Fibroblast of lung (primary cell): ENCODE data around the gene PYCARD. TPM values are rescaled to one million over a fixed set of nuclear protein-coding genes. Genes with fewer than 3 reads are reported as not detected.
"Not testable (repeated sequence)": the region's sequence is repeated elsewhere in the genome, so short reads cannot be mapped to it uniquely, and the experiment has no call there.

Experiments used
- DNase-seq, 2 donors: peaks; one replicate each; pipeline versions ENCODE4 v3.0.0 to v3.0.0-alpha.2; 2010; ENCODE audit warnings: low read depth in 2 of 2
- H2AFZ ChIP-seq: 2 replicates; pipeline ENCODE4 v1.5.1; 2012; ENCODE audit warnings: low read length, control low read depth, inconsistent platforms
- H3K27ac ChIP-seq: 2 replicates; pipeline ENCODE4 v1.5.1; 2011; ENCODE audit warnings: low read length, control low read depth; ENCODE audit not compliant: insufficient read depth
- H3K27me3 ChIP-seq: 2 replicates; pipeline ENCODE4 v1.5.1; 2011; ENCODE audit warnings: mild to moderate bottlenecking, low read length; ENCODE audit not compliant: control insufficient read depth, insufficient read depth
- H3K36me3 ChIP-seq: 2 replicates; pipeline ENCODE4 v1.5.1; 2011; ENCODE audit warnings: low read length; ENCODE audit not compliant: control insufficient read depth, insufficient read depth
- H3K4me1 ChIP-seq: 2 replicates; pipeline ENCODE4 v1.5.1; 2011; ENCODE audit warnings: low read length; ENCODE audit not compliant: control insufficient read depth, insufficient read depth; ENCODE audit errors: extremely low read depth
- H3K4me2 ChIP-seq: 2 replicates; pipeline ENCODE4 v1.5.1; 2011; ENCODE audit warnings: low read length, control low read depth; ENCODE audit not compliant: insufficient read depth; ENCODE audit errors: extremely low read depth
- H3K4me3 ChIP-seq, 4 experiments: fragments of 200-600 bp in 1 of 4; sonication (generic) in 1 of 4; replicated peaks in 1 of 4; 2 replicates each; pipeline ENCODE4 v1.5.1; 2011 to 2016; ENCODE audit warnings: low read length in 4 of 4, low read depth in 3 of 4, mild to moderate bottlenecking in 3 of 4, control low read depth in 2 of 4, inconsistent platforms in 1 of 4, mixed read lengths in 1 of 4; ENCODE audit not compliant: insufficient read depth in 1 of 4; ENCODE audit errors: control extremely low read depth in 1 of 4
- H3K79me2 ChIP-seq: 2 replicates; pipeline ENCODE4 v1.5.1; 2012; ENCODE audit warnings: mild to moderate bottlenecking, low read length, inconsistent platforms; ENCODE audit not compliant: control insufficient read depth, insufficient read depth
- H3K9ac ChIP-seq: 2 replicates; pipeline ENCODE4 v1.5.1; 2011; ENCODE audit warnings: mild to moderate bottlenecking, low read length, control low read depth; ENCODE audit not compliant: insufficient read depth
- H3K9me3 ChIP-seq: 2 replicates; pipeline ENCODE4 v1.5.1; 2012; ENCODE audit warnings: low read depth, low read length; ENCODE audit not compliant: control insufficient read depth, insufficient read depth
- H4K20me1 ChIP-seq: 2 replicates; pipeline ENCODE4 v1.5.1; 2011; ENCODE audit warnings: low read length; ENCODE audit not compliant: control insufficient read depth, insufficient read depth; ENCODE audit errors: extremely low read depth
- EZH2 ChIP-seq: IDR thresholded peaks from 2 replicates; pipeline ENCODE4 v1.5.1; 2012; ENCODE audit warnings: low read length, control low read depth, mild to moderate bottlenecking; ENCODE audit errors: missing control alignments
- polyA plus RNA-seq, 2 donors: library from polyadenylated mRNA; depleted of rRNA in 1 of 2; stranded (reverse) in 1 of 2; unstranded in 1 of 2; fragments of >200 nt; gene quantifications; 2 replicates each; pipeline ENCODE4 v1.2.1, GENCODE V29; 2011 to 2012; ENCODE audit warnings: missing spikeins in 1 of 2
- total RNA-seq: library from RNA; depleted of rRNA; stranded (reverse); fragments of >200 nt; gene quantifications from 2 replicates; pipeline ENCODE4 v1.2.1, GENCODE V29; 2014
- TF ChIP-seq, protein P1 (sequence below), 2 donors: IDR thresholded peaks in 1 of 2; conservative IDR thresholded peaks in 1 of 2; 1 replicate in 1 of 2; 2 replicates in 1 of 2; pipeline ENCODE4 v1.5.1; 2011 to 2012; ENCODE audit warnings: low read length in 2 of 2, control low read depth in 1 of 2, inconsistent platforms in 1 of 2, low read depth in 1 of 2, mild to moderate bottlenecking in 1 of 2

The PYCARD gene
- total and polyA plus RNA-seq, 2 donors (not counting 1 experiment from before 2014, with no cell fraction given) = 18.4 to 103 TPM

DNA sequence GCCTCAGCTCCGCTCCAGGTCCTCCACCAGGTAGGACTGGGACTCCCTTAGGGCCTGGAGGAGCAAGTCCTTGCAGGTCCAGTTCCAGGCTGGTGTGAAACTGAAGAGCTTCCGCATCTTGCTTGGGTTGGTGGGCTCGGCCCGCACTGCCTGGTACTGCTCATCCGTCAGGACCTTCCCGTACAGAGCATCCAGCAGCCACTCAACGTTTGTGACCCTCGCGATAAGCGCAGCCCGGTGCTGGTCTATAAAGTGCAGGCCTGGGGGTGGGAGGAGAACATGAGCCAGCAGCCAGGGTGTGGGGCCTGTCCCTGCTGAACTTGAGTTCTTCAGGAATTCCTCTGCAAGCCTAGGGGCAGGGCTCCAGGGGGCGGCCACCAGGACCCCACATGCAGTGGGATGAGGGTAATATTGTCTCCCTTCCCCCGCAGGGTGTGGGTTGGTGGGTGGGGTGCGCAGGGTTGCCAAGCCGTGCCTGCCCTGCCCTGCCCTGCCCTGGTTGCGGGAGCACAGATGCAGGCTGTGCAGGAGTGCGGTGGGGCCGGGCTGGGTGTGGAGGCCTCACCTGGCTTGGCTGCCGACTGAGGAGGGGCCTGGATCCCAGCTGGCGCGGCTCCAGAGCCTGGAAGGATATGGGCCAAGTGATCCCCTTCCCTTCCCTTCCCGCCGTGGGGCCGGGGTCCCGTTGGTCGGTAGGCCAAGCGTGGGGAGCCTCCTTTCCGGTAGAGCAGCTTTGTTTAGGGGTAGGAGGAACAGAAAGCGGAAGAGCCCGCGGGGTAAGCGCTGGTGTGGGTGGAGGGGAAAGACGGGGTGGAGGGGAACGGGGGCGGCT, 762 bp downstream of the PYCARD start:
- Histone ChIP-seq H3K27ac (no peak overlapping the region), H2AFZ (no peak overlapping the region)
- peak; percentile 21 to 22 for DNase-seq

GRCh38 chr16:31200821-31201568, 1.6 kb downstream of the PYCARD start:
- H3K36me3 ChIP-seq = peaks cover 5% of the 10 kb centered on the region
- TF ChIP-seq, protein P1, sequence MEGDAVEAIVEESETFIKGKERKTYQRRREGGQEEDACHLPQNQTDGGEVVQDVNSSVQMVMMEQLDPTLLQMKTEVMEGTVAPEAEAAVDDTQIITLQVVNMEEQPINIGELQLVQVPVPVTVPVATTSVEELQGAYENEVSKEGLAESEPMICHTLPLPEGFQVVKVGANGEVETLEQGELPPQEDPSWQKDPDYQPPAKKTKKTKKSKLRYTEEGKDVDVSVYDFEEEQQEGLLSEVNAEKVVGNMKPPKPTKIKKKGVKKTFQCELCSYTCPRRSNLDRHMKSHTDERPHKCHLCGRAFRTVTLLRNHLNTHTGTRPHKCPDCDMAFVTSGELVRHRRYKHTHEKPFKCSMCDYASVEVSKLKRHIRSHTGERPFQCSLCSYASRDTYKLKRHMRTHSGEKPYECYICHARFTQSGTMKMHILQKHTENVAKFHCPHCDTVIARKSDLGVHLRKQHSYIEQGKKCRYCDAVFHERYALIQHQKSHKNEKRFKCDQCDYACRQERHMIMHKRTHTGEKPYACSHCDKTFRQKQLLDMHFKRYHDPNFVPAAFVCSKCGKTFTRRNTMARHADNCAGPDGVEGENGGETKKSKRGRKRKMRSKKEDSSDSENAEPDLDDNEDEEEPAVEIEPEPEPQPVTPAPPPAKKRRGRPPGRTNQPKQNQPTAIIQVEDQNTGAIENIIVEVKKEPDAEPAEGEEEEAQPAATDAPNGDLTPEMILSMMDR (conservative IDR thresholded peaks at IDR 0.05 in 1 of 2, IDR thresholded peaks at IDR 0.05 in 1 of 2; ENCODE audit: low read depth in 1 of 2, low read length in 2 of 2) = no peak
- H3K9ac ChIP-seq = no peak overlapping the region
- no peaks in the 10 kb centered on the region for H3K9me3 ChIP-seq
- no peak overlapping the region for H3K4me2 ChIP-seq
- H3K27ac ChIP-seq = no peak overlapping the region
- H3K79me2 ChIP-seq = no peaks in the 10 kb centered on the region
- DNase-seq = peak in 1 of 2 donors; percentile 39
- H3K27me3 ChIP-seq = no peaks in the 10 kb centered on the region
- H3K4me1 ChIP-seq = no peaks in the 10 kb centered on the region
- no peak overlapping the region for H2AFZ ChIP-seq
- no peaks in the 10 kb centered on the region for H4K20me1 ChIP-seq
- H3K4me3 ChIP-seq = peak overlapping the region in 2 of 4 experiments; percentile 65 to 71

More for the DNA sequence above, 762 bp downstream of the PYCARD start:
- TF ChIP-seq, protein P1 (conservative IDR thresholded peaks at IDR 0.05 in 1 of 2, IDR thresholded peaks at IDR 0.05 in 1 of 2; ENCODE audit: low read depth in 1 of 2, low read length in 2 of 2) = no peak
- no peak for TF ChIP-seq EZH2
- no peaks in the 10 kb centered on the region for H4K20me1 ChIP-seq
- H3K9me3 ChIP-seq = no peaks in the 10 kb centered on the region
- H3K27me3 ChIP-seq = no peaks in the 10 kb centered on the region
- H3K4me2 ChIP-seq = peak overlapping the region; percentile 82
- peak overlapping the region; percentile 43 for H3K9ac ChIP-seq
- H3K36me3 ChIP-seq = peaks cover 2% of the 10 kb centered on the region
- no peaks in the 10 kb centered on the region for H3K4me1 ChIP-seq
- no peaks in the 10 kb centered on the region for H3K79me2 ChIP-seq
- H3K4me3 ChIP-seq = peak overlapping the region; percentile 63 to 71 (median 66)

DNA sequence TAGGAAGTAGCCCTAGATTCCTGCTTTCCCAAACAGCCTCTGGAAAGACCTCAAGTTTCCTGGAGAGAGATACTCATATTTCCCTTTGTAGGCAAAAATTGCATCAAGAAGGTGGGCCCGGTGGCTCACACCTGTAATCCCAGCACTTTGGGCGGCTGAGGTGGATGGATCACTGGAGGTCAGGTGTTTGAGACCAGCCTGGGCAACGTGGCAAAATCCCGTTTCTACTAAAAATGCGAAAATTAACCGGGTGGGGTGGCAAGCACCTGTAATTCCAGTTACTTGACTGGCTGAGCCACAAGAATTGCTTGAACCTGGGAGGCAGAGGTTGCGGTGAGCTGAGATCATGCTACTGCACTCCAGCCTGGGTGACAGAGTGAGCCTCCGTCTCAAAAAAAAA, 2.4 kb downstream of the PYCARD start:
- not testable (repeated sequence) for H3K4me3 ChIP-seq, H3K9ac ChIP-seq, H3K27me3 ChIP-seq, H3K79me2 ChIP-seq, H3K27ac ChIP-seq, H2AFZ ChIP-seq, H4K20me1 ChIP-seq, H3K9me3 ChIP-seq, DNase-seq, H3K36me3 ChIP-seq, H3K4me2 ChIP-seq, H3K4me1 ChIP-seq
